CD4-positive, CD25-positive, alpha-beta regulatory T cell (primary cell): Measurements from ENCODE around the gene NFYC. TPM values are rescaled to one million over a fixed set of nuclear protein-coding genes. Genes with fewer than 3 reads are reported as not detected.
"Not testable (repeated sequence)": the region's sequence is repeated elsewhere in the genome, so short reads cannot be mapped to it uniquely, and the experiment has no call there.

ENCODE experiments used
- ATAC-seq, 2 donors: fragments of 150-1000 bp; cut with Tn5 transposase; one replicate each; pipeline ENCODE4 v1.10.0; 2021; ENCODE audit warnings: low read depth in 2 of 2, moderate number of reproducible peaks in 2 of 2, moderate library complexity in 1 of 2
- DNase-seq, 3 donors: peaks; one replicate each; pipeline versions ENCODE4 v3.0.0 to v3.0.0-alpha.2; 2012 to 2022; ENCODE audit warnings: mixed read lengths in 1 of 3
- H3K27ac ChIP-seq: one replicate; pipeline ENCODE4 v1.7.0; 2013; ENCODE audit warnings: mild to moderate bottlenecking, low read length; ENCODE audit not compliant: insufficient read depth, poor library complexity, severe bottlenecking
- H3K27me3 ChIP-seq: one replicate; pipeline ENCODE4 v1.7.0; 2013; ENCODE audit warnings: low read length; ENCODE audit not compliant: control insufficient read depth, insufficient read depth
- H3K36me3 ChIP-seq: one replicate; pipeline ENCODE4 v1.7.0; 2013; ENCODE audit warnings: mild to moderate bottlenecking, low read length, moderate library complexity; ENCODE audit not compliant: control insufficient read depth, insufficient read depth
- H3K4me1 ChIP-seq: 2 replicates; pipeline ENCODE4 v1.7.0; 2013; ENCODE audit warnings: mild to moderate bottlenecking, low read length; ENCODE audit not compliant: insufficient read depth, control insufficient read depth, poor library complexity, severe bottlenecking
- H3K4me3 ChIP-seq: one replicate; pipeline ENCODE4 v1.7.0; 2013; ENCODE audit warnings: low read depth, mild to moderate bottlenecking, low read length, moderate library complexity
- H3K9me3 ChIP-seq, 2 experiments: 1 replicate in 1 of 2; 2 replicates in 1 of 2; pipeline ENCODE4 v1.7.0; 2013; ENCODE audit warnings: low read length in 2 of 2, mild to moderate bottlenecking in 1 of 2, moderate library complexity in 1 of 2; ENCODE audit not compliant: control insufficient read depth in 2 of 2
- H3K27ac Mint-ChIP-seq, 3 donors: one replicate each; pipeline ENCODE4 v1.8.0; 2020 to 2022; ENCODE audit warnings: mild to moderate bottlenecking in 3 of 3, mixed read lengths in 3 of 3, moderate library complexity in 2 of 3
- H3K27me3 Mint-ChIP-seq: one replicate; pipeline ENCODE4 v1.8.0; 2022; ENCODE audit warnings: mild to moderate bottlenecking, mixed read lengths
- H3K36me3 Mint-ChIP-seq: one replicate; pipeline ENCODE4 v1.8.0; 2020; ENCODE audit warnings: mixed read lengths
- H3K4me1 Mint-ChIP-seq, 4 donors: one replicate each; pipeline ENCODE4 v1.8.0; 2020 to 2022; ENCODE audit warnings: mixed read lengths in 4 of 4, mild to moderate bottlenecking in 1 of 4
- H3K4me3 Mint-ChIP-seq, 4 donors: one replicate each; pipeline ENCODE4 v1.8.0; 2020 to 2022; ENCODE audit warnings: mild to moderate bottlenecking in 4 of 4, mixed read lengths in 4 of 4, moderate library complexity in 3 of 4
- H3K9me3 Mint-ChIP-seq, 7 donors: one replicate each; pipeline ENCODE4 v1.8.0; 2020 to 2022; ENCODE audit warnings: mixed read lengths in 7 of 7, mild to moderate bottlenecking in 3 of 7, moderate library complexity in 2 of 7
- polyA plus RNA-seq, 4 donors: library from polyadenylated mRNA; unstranded; fragments of 300-500 nt; fragmentation: Illumina TruSeq; gene quantifications; one replicate each; pipeline ENCODE4 v1.2.3, GENCODE V29; 2021
- total RNA-seq: library from RNA; stranded (reverse); gene quantifications from one replicate; pipeline ENCODE4 v1.2.3, GENCODE V29; 2022

NFYC gene
- total and polyA plus RNA-seq, 5 donors from 2014 or later, result 51.2 to 61.1 (median 57.1) TPM

DNA sequence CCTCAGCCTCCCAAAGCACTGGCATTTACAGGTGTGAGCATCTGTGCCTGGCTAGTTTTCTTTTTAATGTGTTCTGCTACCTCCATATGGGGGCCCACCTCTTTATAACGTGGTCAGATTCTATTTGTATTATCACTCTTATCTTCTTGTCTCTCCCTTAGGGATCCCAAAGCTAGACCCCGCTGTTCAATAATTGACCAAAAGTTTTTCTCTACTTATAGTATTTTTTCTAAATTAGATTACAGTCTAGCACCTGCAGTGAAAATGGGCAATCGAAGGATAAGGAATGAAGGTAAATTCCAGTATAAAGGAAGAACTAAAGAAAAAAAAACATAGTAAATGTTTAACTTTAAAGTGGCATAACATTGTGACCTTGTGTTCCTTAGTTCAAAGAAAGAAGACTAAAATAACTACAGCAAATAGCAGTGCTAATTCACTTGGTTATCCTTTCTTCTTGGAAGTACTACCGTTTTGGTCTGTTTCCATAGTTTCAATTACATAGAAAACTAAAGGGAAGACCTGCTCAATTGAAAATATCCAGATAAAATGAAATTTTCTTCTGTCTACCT is 24.1 kb downstream of the NFYC start:
- H3K4me1 Mint-ChIP-seq, result peaks cover 55 to 84% (median 63%) of the 10 kb centered on the region in 4 donors
- Histone ChIP-seq H3K4me3 (no peak overlapping the region), H3K27me3 (no peaks in the 10 kb centered on the region), H3K36me3 (no peaks in the 10 kb centered on the region), H3K27ac (no peak overlapping the region), H3K4me1 (peaks cover 34% of the 10 kb centered on the region), H3K9me3 (no peaks in the 10 kb centered on the region)
- ATAC-seq, result no peak
- H3K4me3 Mint-ChIP-seq, result no peak overlapping the region
- peaks cover 6% of the 10 kb centered on the region for H3K36me3 Mint-ChIP-seq
- H3K9me3 Mint-ChIP-seq, result no peaks in the 10 kb centered on the region
- H3K27me3 Mint-ChIP-seq, result no peaks in the 10 kb centered on the region
- peak overlapping the region in 1 of 3 donors; percentile 59 for H3K27ac Mint-ChIP-seq
- no peak for DNase-seq

DNA sequence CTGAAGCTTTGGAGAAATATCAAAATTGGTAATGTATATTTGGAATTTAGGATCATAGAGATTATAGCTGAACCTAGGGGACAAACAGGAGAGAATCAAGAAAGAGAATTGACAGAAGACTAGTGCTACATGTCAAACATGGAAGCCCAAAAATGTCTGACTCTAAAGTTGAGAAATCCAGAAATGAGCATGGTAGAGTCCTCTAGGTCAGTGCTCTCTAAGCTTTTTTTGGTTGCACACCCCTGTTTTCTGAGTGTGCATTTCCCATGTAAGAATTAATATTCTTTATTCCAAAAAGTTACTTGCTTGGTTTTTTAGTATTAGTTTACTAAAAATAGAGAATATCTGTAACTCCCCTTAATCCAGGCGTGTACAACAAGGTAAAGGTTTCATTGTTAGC is 25.6 kb downstream of the NFYC start:
- no peaks in the 10 kb centered on the region for H3K9me3 Mint-ChIP-seq
- H3K27ac Mint-ChIP-seq, result peak overlapping the region in 2 of 3 donors; percentile 25 to 35
- no peaks in the 10 kb centered on the region for H3K27me3 Mint-ChIP-seq
- peaks cover 42 to 77% (median 54%) of the 10 kb centered on the region in 4 donors for H3K4me1 Mint-ChIP-seq
- Histone ChIP-seq H3K4me1 (peaks cover 19% of the 10 kb centered on the region), H3K36me3 (no peaks in the 10 kb centered on the region), H3K27me3 (no peaks in the 10 kb centered on the region), H3K9me3 (no peaks in the 10 kb centered on the region), H3K4me3 (no peak overlapping the region), H3K27ac (no peak overlapping the region)
- H3K36me3 Mint-ChIP-seq, result peaks cover 6% of the 10 kb centered on the region
- ATAC-seq (no peak), DNase-seq (no peak)
- H3K4me3 Mint-ChIP-seq, result peak overlapping the region in 1 of 4 donors; percentile 24

DNA sequence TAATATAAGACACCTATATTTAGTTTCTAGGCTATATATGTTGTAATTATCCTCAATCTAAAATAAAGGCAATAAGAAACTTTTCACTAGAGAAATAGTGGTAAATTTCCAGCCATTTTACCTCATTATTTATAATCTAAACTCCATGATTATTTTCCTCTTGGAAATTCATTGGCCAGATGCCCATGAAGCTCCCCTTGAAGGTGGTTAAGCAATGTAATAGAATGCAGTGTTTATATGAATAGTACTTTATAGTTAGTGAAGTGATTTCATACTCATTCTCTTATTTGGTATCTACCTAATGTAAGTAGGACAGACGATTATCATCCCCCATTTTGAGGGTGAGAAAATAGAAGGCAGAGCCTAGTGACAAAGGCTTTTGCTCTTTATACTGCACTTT is 26.5 kb downstream of the NFYC start:
- ATAC-seq, result no peak
- no peak overlapping the region for H3K27ac ChIP-seq
- no peaks in the 10 kb centered on the region for H3K9me3 Mint-ChIP-seq
- peaks cover 10% of the 10 kb centered on the region for H3K4me1 ChIP-seq
- no peak overlapping the region for H3K4me3 Mint-ChIP-seq
- no peaks in the 10 kb centered on the region for H3K27me3 ChIP-seq
- H3K4me3 ChIP-seq, result no peak overlapping the region
- no peak for DNase-seq
- H3K4me1 Mint-ChIP-seq, result peaks cover 40 to 76% (median 52%) of the 10 kb centered on the region in 4 donors
- peaks cover 9% of the 10 kb centered on the region for H3K36me3 Mint-ChIP-seq
- H3K9me3 ChIP-seq, result no peaks in the 10 kb centered on the region
- no peak overlapping the region for H3K27ac Mint-ChIP-seq
- H3K36me3 ChIP-seq, result no peaks in the 10 kb centered on the region
- no peaks in the 10 kb centered on the region for H3K27me3 Mint-ChIP-seq

DNA sequence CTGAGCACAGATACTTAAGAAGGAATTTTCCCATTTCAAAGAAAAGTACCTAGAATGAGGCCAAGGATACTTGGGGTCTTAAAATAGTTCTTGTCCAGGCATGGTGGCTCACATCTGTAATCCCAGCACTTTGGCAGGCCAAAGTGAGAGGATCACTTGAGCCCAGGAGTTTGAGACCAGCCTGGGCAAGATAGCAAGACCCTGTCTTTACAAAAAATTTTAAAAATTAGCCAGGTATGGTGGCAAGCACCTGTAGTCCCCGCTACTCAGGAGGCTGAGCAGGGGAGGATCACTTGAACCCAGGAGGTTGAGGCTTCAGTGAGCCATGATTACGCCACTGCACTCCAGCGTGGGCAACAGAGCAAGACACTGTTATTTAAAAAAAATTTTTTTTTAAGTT is 29.0 kb downstream of the NFYC start:
- no peaks in the 10 kb centered on the region for H3K4me1 ChIP-seq
- DNase-seq, result no peak
- Mint-ChIP-seq H3K4me1 (peaks cover 37 to 78% (median 51%) of the 10 kb centered on the region in 4 donors), H3K9me3 (no peaks in the 10 kb centered on the region), H3K4me3 (no peak overlapping the region), H3K27me3 (no peaks in the 10 kb centered on the region), H3K27ac (peak overlapping the region in 1 of 3 donors; percentile 29), H3K36me3 (peaks cover 8% of the 10 kb centered on the region)
- ATAC-seq, result no peak
- H3K36me3 ChIP-seq, result no peaks in the 10 kb centered on the region
- no peaks in the 10 kb centered on the region for H3K27me3 ChIP-seq
- H3K4me3 ChIP-seq, result no peak overlapping the region
- H3K27ac ChIP-seq, result no peak overlapping the region
- H3K9me3 ChIP-seq, result no peaks in the 10 kb centered on the region

DNA sequence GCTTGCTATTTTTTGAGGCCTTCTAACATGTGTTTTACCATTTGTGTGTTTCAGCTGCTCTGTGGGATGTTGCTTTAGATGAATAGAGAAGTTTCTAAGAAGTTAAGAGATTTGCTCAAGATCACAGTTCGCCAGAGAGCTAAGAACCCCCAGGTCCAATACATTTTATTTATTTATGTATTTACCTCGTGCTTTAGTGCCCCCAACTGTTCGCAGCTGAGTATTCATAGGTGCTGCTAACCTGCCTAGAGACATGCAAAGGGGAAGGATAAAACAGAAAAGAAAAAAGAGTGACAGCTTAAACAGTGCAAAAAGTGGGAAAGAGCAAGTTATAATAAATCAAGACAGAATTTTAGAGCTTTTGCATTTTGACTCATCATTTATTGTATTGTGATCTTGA is 31.1 kb downstream of the NFYC start:
- Histone ChIP-seq H3K36me3 (no peaks in the 10 kb centered on the region), H3K9me3 (no peaks in the 10 kb centered on the region), H3K27me3 (no peaks in the 10 kb centered on the region), H3K27ac (no peak overlapping the region), H3K4me3 (no peak overlapping the region), H3K4me1 (no peaks in the 10 kb centered on the region)
- Mint-ChIP-seq H3K36me3 (peaks cover 8% of the 10 kb centered on the region), H3K27me3 (no peaks in the 10 kb centered on the region), H3K4me3 (no peak overlapping the region), H3K27ac (peak overlapping the region in 2 of 3 donors; percentile 52 to 74), H3K9me3 (no peaks in the 10 kb centered on the region), H3K4me1 (peaks cover 26 to 73% (median 43%) of the 10 kb centered on the region in 4 donors)
- DNase-seq (no peak), ATAC-seq (no peak)

DNA sequence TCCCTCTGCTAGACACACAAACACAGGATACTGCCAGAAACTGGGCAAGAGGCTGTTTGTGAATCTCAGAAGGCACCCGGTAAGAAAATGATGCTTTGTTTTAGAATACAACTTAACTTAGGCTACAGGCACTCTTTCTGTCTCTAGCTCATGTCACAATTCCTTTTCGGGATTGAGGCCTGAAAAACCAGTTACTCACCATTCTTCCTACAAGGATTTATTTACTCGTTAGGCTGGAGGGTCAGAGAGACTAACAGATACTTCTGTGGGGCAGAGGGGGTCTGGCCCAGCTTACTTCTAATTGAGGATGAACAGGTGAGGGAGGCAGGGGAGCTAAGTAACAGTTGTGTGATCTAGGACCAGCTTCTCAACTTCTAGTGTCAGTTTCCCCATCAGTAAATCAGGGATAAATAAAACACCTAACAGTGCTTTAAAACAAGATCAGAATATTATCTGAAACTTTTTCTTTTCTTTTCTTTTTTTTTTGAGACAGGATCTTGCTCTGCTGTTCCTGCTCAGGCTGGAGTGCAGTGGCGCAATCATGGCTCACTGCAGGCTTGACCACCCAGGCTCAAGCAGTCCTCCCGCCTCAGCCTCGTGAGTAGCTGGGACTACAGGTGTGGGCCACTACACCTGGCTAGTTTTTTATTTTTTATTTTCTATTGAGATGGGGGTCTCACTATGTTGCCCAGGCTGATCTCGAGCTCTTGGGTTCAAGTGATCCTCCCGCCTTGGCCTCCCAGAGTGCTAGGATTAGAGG is 31.9 kb downstream of the NFYC start:
- no peak overlapping the region for H3K27ac ChIP-seq
- H3K4me1 Mint-ChIP-seq, result peaks cover 21 to 73% (median 36%) of the 10 kb centered on the region in 4 donors
- H3K27ac Mint-ChIP-seq, result peak overlapping the region in 2 of 3 donors; percentile 67 to 74

DNA sequence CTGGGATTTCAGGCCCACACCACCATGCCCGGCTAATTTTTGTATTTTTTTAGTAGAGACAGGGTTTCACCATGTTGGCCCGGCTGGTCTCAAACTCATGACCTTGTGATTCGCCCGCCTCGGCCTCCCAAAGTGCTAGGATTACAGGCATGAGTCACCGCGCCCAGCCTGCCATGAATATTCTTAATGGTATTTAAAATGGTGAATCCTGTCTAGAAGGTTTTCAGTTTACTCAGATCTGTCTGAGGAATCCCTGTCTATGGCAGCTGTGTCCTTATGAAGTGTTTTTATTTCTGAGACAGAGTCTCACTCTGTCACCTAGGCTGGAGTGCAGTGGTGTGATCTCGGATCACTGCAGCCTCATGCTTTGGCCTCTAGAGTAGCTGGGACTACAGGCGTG is 36.2 kb downstream of the NFYC start:
- DNase-seq, result not testable (repeated sequence)

More for the DNA sequence above, 31.9 kb downstream of the NFYC start:
- Histone ChIP-seq H3K4me1 (no peaks in the 10 kb centered on the region), H3K36me3 (no peaks in the 10 kb centered on the region), H3K4me3 (no peak overlapping the region), H3K27me3 (no peaks in the 10 kb centered on the region), H3K9me3 (no peaks in the 10 kb centered on the region)
- ATAC-seq, result no peak
- H3K9me3 Mint-ChIP-seq, result no peaks in the 10 kb centered on the region
- no peak overlapping the region for H3K4me3 Mint-ChIP-seq
- peaks cover 8% of the 10 kb centered on the region for H3K36me3 Mint-ChIP-seq
- H3K27me3 Mint-ChIP-seq, result no peaks in the 10 kb centered on the region
- no peak for DNase-seq

More for the DNA sequence above, 36.2 kb downstream of the NFYC start:
- peak overlapping the region in 1 of 4 donors; percentile 38 for H3K4me3 Mint-ChIP-seq
- not testable (repeated sequence) for H3K27ac ChIP-seq, H3K27me3 ChIP-seq, H3K4me3 ChIP-seq, H3K9me3 Mint-ChIP-seq, H3K4me1 ChIP-seq, H3K36me3 Mint-ChIP-seq, ATAC-seq, H3K27ac Mint-ChIP-seq, H3K27me3 Mint-ChIP-seq, H3K9me3 ChIP-seq, H3K36me3 ChIP-seq
- H3K4me1 Mint-ChIP-seq, result peaks cover 20 to 77% (median 48%) of the 10 kb centered on the region in 4 donors
